ENCODE results near the gene CA11. TPM values are rescaled to one million over a fixed set of nuclear protein-coding genes. Genes with fewer than 3 reads are reported as not detected.
"Not testable (repeated sequence)": the region's sequence is repeated elsewhere in the genome, so short reads cannot be mapped to it uniquely, and the experiment has no call there.

Gene CA11
- total RNA-seq, 1 experiment from 2014 or later: 2.1 TPM

DNA sequence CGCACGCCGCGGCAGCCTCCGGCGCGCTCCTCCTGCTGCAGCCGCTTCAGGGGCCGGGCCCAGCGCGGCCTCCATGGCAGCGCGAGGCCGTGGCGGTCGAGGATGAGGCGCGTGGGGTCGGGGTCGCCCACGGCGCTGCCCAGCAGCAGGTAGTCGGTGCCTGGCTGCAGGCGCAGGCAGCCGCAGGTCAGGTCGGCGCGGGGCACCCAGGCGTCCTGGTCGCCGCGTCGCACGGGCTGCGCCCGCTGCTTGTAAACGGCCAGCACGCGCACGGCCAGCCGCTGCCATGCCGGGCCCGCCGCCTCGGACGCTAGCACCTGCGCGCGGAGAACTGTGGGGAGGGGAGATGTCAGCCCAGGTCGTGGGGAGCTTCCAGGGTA is 15.7 kb upstream of the CA11 start:
- BruUV-seq (replicated peaks): no TSS peak
- Mint-ChIP-seq H3K27ac (ENCODE audit: unreplicated experiment) (no peak overlapping the region), H3K4me1 (ENCODE audit: low read depth, unreplicated experiment) (peaks cover 12% of the 10 kb centered on the region), H3K36me3 (ENCODE audit: insufficient read depth, unreplicated experiment) (peaks cover 6% of the 10 kb centered on the region), H3K9me3 (ENCODE audit: low read depth, unreplicated experiment) (no peaks in the 10 kb centered on the region), H3K27me3 (ENCODE audit: unreplicated experiment) (no peaks in the 10 kb centered on the region), H3K4me3 (ENCODE audit: low read depth, unreplicated experiment) (no peak overlapping the region)
- CTCF ChIA-PET: interaction anchor here (0.5 kb wide), 1 partner anchor 156 kb away, joined by 4 read pairs; no protein-coding TSS in a partner anchor
- TF ChIP-seq CTCF (IDR thresholded peaks at IDR 0.05; ENCODE audit: unreplicated experiment): no peak
- intact Hi-C loops (cut with micrococcal nuclease; ENCODE audit: unreplicated experiment): no loop called here
- DNase-seq: no peak

GRCh38 chr19:48660852-48661710 is 15.1 kb upstream of the CA11 start:
- CTCF ChIA-PET: interaction anchor here (0.5 kb wide), 1 partner anchor 156 kb away, joined by 4 read pairs; no protein-coding TSS in a partner anchor
- no peaks in the 10 kb centered on the region for H3K9me3 Mint-ChIP-seq (ENCODE audit: low read depth, unreplicated experiment)
- DNase-seq: peak; percentile 82
- peak overlapping the region; percentile 76 for H3K27ac Mint-ChIP-seq (ENCODE audit: unreplicated experiment)
- peaks cover 6% of the 10 kb centered on the region for H3K36me3 Mint-ChIP-seq (ENCODE audit: insufficient read depth, unreplicated experiment)
- no peak overlapping the region for H3K4me3 Mint-ChIP-seq (ENCODE audit: low read depth, unreplicated experiment)
- TF ChIP-seq CTCF (IDR thresholded peaks at IDR 0.05; ENCODE audit: unreplicated experiment): no peak
- intact Hi-C loops (cut with micrococcal nuclease; ENCODE audit: unreplicated experiment): no loop called here
- no peaks in the 10 kb centered on the region for H3K27me3 Mint-ChIP-seq (ENCODE audit: unreplicated experiment)
- no TSS peak for BruUV-seq (replicated peaks)
- peaks cover 17% of the 10 kb centered on the region for H3K4me1 Mint-ChIP-seq (ENCODE audit: low read depth, unreplicated experiment)

DNA sequence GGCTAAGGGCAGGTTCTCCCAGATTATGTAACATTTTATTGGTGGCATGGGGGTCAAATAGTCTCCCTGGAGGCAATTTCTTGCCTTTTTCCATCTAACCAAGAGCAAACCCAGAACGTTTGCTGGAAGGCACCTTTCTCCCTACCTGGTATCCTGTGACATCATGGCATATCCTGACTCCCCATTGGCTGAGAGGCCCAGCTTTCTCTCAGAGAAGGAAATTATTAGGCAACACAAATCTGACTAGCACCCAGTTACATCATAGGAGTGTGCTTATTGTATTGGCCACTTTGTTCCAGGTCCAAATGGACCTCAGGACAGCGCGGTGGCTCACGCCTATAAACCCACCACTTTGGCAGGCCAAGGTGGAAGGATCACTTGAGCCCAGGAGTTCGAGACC is 13.8 kb upstream of the CA11 start:
- H3K9me3 Mint-ChIP-seq (ENCODE audit: low read depth, unreplicated experiment): no peaks in the 10 kb centered on the region
- peaks cover 6% of the 10 kb centered on the region for H3K36me3 Mint-ChIP-seq (ENCODE audit: insufficient read depth, unreplicated experiment)
- no peak for TF ChIP-seq CTCF (IDR thresholded peaks at IDR 0.05; ENCODE audit: unreplicated experiment)
- H3K4me3 Mint-ChIP-seq (ENCODE audit: low read depth, unreplicated experiment): no peak overlapping the region
- no peak overlapping the region for H3K27ac Mint-ChIP-seq (ENCODE audit: unreplicated experiment)
- no TSS peak for BruUV-seq (replicated peaks)
- intact Hi-C loops (cut with micrococcal nuclease; ENCODE audit: unreplicated experiment): no loop called here
- DNase-seq: peak; percentile 44
- CTCF ChIA-PET: interaction anchor here (0.5 to 0.6 kb wide), 3 partner anchors 8 to 562 kb away, joined by 3 to 7 read pairs (median 3); no protein-coding TSS in a partner anchor
- H3K27me3 Mint-ChIP-seq (ENCODE audit: unreplicated experiment): no peaks in the 10 kb centered on the region
- H3K4me1 Mint-ChIP-seq (ENCODE audit: low read depth, unreplicated experiment): peaks cover 17% of the 10 kb centered on the region

GRCh38 chr19:48658483-48658882 is 12.5 kb upstream of the CA11 start:
- TF ChIP-seq CTCF (IDR thresholded peaks at IDR 0.05; ENCODE audit: unreplicated experiment): no peak
- intact Hi-C loops (cut with micrococcal nuclease; ENCODE audit: unreplicated experiment): no loop called here
- Mint-ChIP-seq H3K9me3 (ENCODE audit: low read depth, unreplicated experiment) (no peaks in the 10 kb centered on the region), H3K4me1 (ENCODE audit: low read depth, unreplicated experiment) (peaks cover 17% of the 10 kb centered on the region), H3K27ac (ENCODE audit: unreplicated experiment) (no peak overlapping the region), H3K36me3 (ENCODE audit: insufficient read depth, unreplicated experiment) (peaks cover 6% of the 10 kb centered on the region), H3K27me3 (ENCODE audit: unreplicated experiment) (no peaks in the 10 kb centered on the region), H3K4me3 (ENCODE audit: low read depth, unreplicated experiment) (no peak overlapping the region)
- CTCF ChIA-PET: interaction anchor here (0.6 kb wide), 1 partner anchor 153 kb away, joined by 5 read pairs; no protein-coding TSS in a partner anchor
- BruUV-seq (replicated peaks): no TSS peak
- no peak for DNase-seq

DNA sequence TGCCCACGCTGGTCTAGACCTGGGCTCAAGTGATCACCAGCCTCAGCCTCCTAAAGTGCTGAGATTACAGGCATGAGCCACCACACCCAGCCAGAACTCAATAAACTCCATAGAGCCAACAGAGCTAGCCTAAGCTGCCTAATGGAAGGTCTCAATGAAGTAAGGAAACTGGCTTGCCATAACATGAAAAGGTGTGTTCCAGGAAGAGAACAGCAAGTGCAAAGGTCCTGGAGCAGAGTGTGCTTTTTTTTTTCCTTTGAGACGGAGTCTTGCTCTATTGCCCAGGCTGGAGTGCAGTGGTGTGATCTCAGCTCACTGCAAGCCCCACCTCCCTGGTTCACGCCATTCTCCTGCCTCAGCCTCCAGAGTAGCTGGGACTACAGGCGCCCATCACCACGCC is 11.8 kb upstream of the CA11 start:
- intact Hi-C loops (cut with micrococcal nuclease; ENCODE audit: unreplicated experiment); DNase-seq; BruUV-seq (replicated peaks); H3K27me3 Mint-ChIP-seq (ENCODE audit: unreplicated experiment); H3K4me3 Mint-ChIP-seq (ENCODE audit: low read depth, unreplicated experiment); H3K9me3 Mint-ChIP-seq (ENCODE audit: low read depth, unreplicated experiment); H3K27ac Mint-ChIP-seq (ENCODE audit: unreplicated experiment); H3K36me3 Mint-ChIP-seq (ENCODE audit: insufficient read depth, unreplicated experiment): not testable (repeated sequence)
- CTCF ChIA-PET: interaction anchor here (0.7 to 1.1 kb wide), 2 partner anchors 12 to 18 kb away, joined by 3 to 6 read pairs; partner anchors contain the start of gene CA11
- peaks cover 17% of the 10 kb centered on the region for H3K4me1 Mint-ChIP-seq (ENCODE audit: low read depth, unreplicated experiment)

Data from Calu3 (cell line).